Heart left ventricle (tissue), 16 donors: ENCODE results near the gene ICE1. TPM values are rescaled to one million over a fixed set of nuclear protein-coding genes. Genes with fewer than 3 reads are reported as not detected.

ENCODE experiments used
- ATAC-seq, 4 donors: fragments of 200-7000 bp; cut with Tn5 transposase; one replicate each; pipeline ENCODE4 v1.9.1; 2020 to 2022; ENCODE audit warnings: moderate library complexity in 4 of 4, mild to moderate bottlenecking in 3 of 4, moderate number of reproducible peaks in 1 of 4
- DNase-seq, 5 donors: peaks; one replicate each; pipeline ENCODE4 v3.0.0-alpha.2; 2020
- H3K27ac ChIP-seq, 12 donors: fragments of 200-600 bp; sonication (generic) in 4 of 12; one replicate each; pipeline versions ENCODE4 v1.5.0 to v1.8.0; 2016 to 2022; ENCODE audit warnings: mild to moderate bottlenecking in 2 of 12
- H3K27me3 ChIP-seq, 9 donors: fragments of 200-600 bp; sonication (generic) in 2 of 9; one replicate each; pipeline versions ENCODE4 v1.5.1 to v1.8.0; 2016 to 2022; ENCODE audit warnings: mild to moderate bottlenecking in 3 of 9
- H3K36me3 ChIP-seq, 9 donors: fragments of 200-600 bp; sonication (generic) in 2 of 9; one replicate each; pipeline versions ENCODE4 v1.5.0 to v1.8.0; 2018 to 2022; ENCODE audit warnings: mild to moderate bottlenecking in 2 of 9
- H3K4me1 ChIP-seq, 12 donors: fragments of 200-600 bp; sonication (generic) in 4 of 12; one replicate each; pipeline versions ENCODE4 v1.5.0 to v1.8.0; 2016 to 2022; ENCODE audit warnings: mild to moderate bottlenecking in 3 of 12
- H3K4me3 ChIP-seq, 12 donors: fragments of 200-600 bp; sonication (generic) in 4 of 12; one replicate each; pipeline versions ENCODE4 v1.5.0 to v1.8.0; 2017 to 2022; ENCODE audit warnings: mild to moderate bottlenecking in 9 of 12, moderate library complexity in 4 of 12
- H3K9me3 ChIP-seq, 12 donors: fragments of 200-600 bp; sonication (generic) in 4 of 12; one replicate each; pipeline versions ENCODE4 v1.5.0 to v1.8.0; 2016 to 2022; ENCODE audit warnings: mild to moderate bottlenecking in 1 of 12
- CTCF ChIP-seq, 12 donors: fragments of 200-600 bp; sonication (generic) in 4 of 12; IDR thresholded peaks; one replicate each; pipeline versions ENCODE4 v1.5.0 to v1.8.0; 2018 to 2022; ENCODE audit warnings: antibody characterized with exemption in 12 of 12, mild to moderate bottlenecking in 5 of 12
- POLR2A ChIP-seq, 2 donors: fragments of 450-650 bp; IDR thresholded peaks; one replicate each; pipeline ENCODE4 v1.6.1; 2017; ENCODE audit warnings: antibody characterized with exemption in 2 of 2, mild to moderate bottlenecking in 2 of 2, moderate library complexity in 2 of 2
- WGBS, 4 donors: extraction: QIAGEN DNeasy Blood & Tissue Kit in 2 of 4; methylation state at CpG; one replicate each; pipeline versions ENCODE4 v1.1.5 to v1.1.7; 2013 to 2018; 5-methylcytosine and 5-hydroxymethylcytosine counted together
- intact Hi-C, 10 donors: fragments of 100-400 bp; cut with DNase I; formaldehyde crosslinking; loops; one replicate each; pipeline versions ENCODE4 v1.11.1 to v1.14.2; 2022
- polyA plus RNA-seq, 2 donors: library from polyadenylated mRNA; stranded (reverse); fragments of 200-250 nt; gene quantifications; one replicate each; pipeline ENCODE4 v1.2.3, GENCODE V29; 2013
- total RNA-seq, 9 donors: library from RNA; depleted of rRNA in 2 of 9; stranded (reverse); fragments of >200 nt in 2 of 9; fragmentation: NEBNext Ultra II Directional in 3 of 9; extraction: Animal tissue kit (Norgen Biotek cat#: 25700) in 3 of 9; gene quantifications; one replicate each; pipeline versions ENCODE4 v1.1.0 to v1.2.4, GENCODE V29; 2016 to 2023
- donor health status: ischemic (EF 13 %, LVEDD 7.1; RV severe dilation, severe dysfunction).
- donor health status: healthy with polysubstance abuse.
- donor health status: DM: no; HTN: yes; CAD: no.
- donor health status: DM: no; HTN: no; CAD: no.
- donor health status: ischemic (EF 25% LVEDD 6.9; RV normal size, moderate dysfunction).
- donor health status: ischemic (EF 25% LVEDD 5.7; RV mildly dilated, moderate dysfunction).
- donor health status: healthy.
- donor health status: DM: yes; HTN: yes; CAD: no.
- donor health status: ischemic (EF 35%, LVEDD 5.7; RV mildly dilated, moderate dysfunction).
- donor health status: nonischemic (EF 11% LVEDD 7.7; RV severe dilation, severe dysfunction).
- donor health status: DM: yes; HTN: yes; CAD: no.
- donor health status: PGD.
- donor health status: ischemic (EF 29% LVEDD 5.4; RV normal size, mild dysfunction).
- donor health status: nonischemic (EF 23%, LVEDD 6.1; RV moderate dilation, normal function).

ICE1 gene
- total and polyA plus RNA-seq, 11 donors = 4.8 to 21.4 (median 18.7) TPM

GRCh38 chr5:5456858-5457257 is 34.4 kb downstream of the ICE1 start:
- Histone ChIP-seq H3K4me3 (no peak overlapping the region), H3K27me3 (no peaks in the 10 kb centered on the region), H3K36me3 (peaks cover 0 to 100% (median 87%) of the 10 kb centered on the region in 9 donors), H3K4me1 (peaks cover 0 to 6% (median 0%) of the 10 kb centered on the region in 12 donors), H3K9me3 (no peaks in the 10 kb centered on the region), H3K27ac (no peak overlapping the region)
- ATAC-seq = no peak
- DNase-seq = no peak
- TF ChIP-seq CTCF (IDR thresholded peaks at IDR 0.05) (no peak), POLR2A (IDR thresholded peaks at IDR 0.05) (no peak)
- 73 to 93% (median 89%) methylated on average over 5 of the region's 5 CpGs for WGBS, 4 donors
- intact Hi-C loops = no loop called here

- WGBS, 4 donors = 78 to 91% (median 88%) methylated on average over 4 of the region's 4 CpGs
- no peak for TF ChIP-seq CTCF (IDR thresholded peaks at IDR 0.05)
- no peak for TF ChIP-seq POLR2A (IDR thresholded peaks at IDR 0.05)
- no peak overlapping the region for H3K4me3 ChIP-seq
Observed at GRCh38 chr5:5460311-5460710, 37.8 kb downstream of the ICE1 start.

GRCh38 chr5:5461012-5461411 is 38.5 kb downstream of the ICE1 start:
- intact Hi-C loops = no loop called here
- WGBS, 4 donors = 92 to 98% (median 96%) methylated on average over 4 of the region's 4 CpGs
- ATAC-seq (no peak), DNase-seq (no peak)
- Histone ChIP-seq H3K36me3 (peaks cover 0 to 100% (median 96%) of the 10 kb centered on the region in 9 donors), H3K4me3 (no peak overlapping the region), H3K4me1 (no peaks in the 10 kb centered on the region), H3K27me3 (no peaks in the 10 kb centered on the region), H3K9me3 (no peaks in the 10 kb centered on the region), H3K27ac (no peak overlapping the region)
- no peak for TF ChIP-seq CTCF (IDR thresholded peaks at IDR 0.05)
- no peak for TF ChIP-seq POLR2A (IDR thresholded peaks at IDR 0.05)

More at GRCh38 chr5:5460311-5460710, 37.8 kb downstream of the ICE1 start:
- DNase-seq = no peak
- Histone ChIP-seq H3K36me3 (peaks cover 0 to 100% (median 98%) of the 10 kb centered on the region in 9 donors), H3K9me3 (no peaks in the 10 kb centered on the region), H3K4me1 (no peaks in the 10 kb centered on the region), H3K27ac (no peak overlapping the region), H3K27me3 (no peaks in the 10 kb centered on the region)
- no peak for ATAC-seq
- intact Hi-C loops = no loop called here

GRCh38 chr5:5464036-5464715 is 41.7 kb downstream of the ICE1 start:
- 90 to 94% (median 92%) methylated on average over 18 of the region's 18 CpGs for WGBS, 4 donors
- ATAC-seq = no peak
- Histone ChIP-seq H3K9me3 (no peaks in the 10 kb centered on the region), H3K27ac (no peak overlapping the region), H3K4me1 (no peaks in the 10 kb centered on the region), H3K4me3 (no peak overlapping the region), H3K36me3 (peaks cover 0 to 100% (median 96%) of the 10 kb centered on the region in 9 donors), H3K27me3 (no peaks in the 10 kb centered on the region)
- intact Hi-C loops = no loop called here
- no peak for DNase-seq
- no peak for TF ChIP-seq POLR2A (IDR thresholded peaks at IDR 0.05)
- TF ChIP-seq CTCF (IDR thresholded peaks at IDR 0.05) = no peak
